ENCODE data around the gene NDUFC1.
"Not testable (repeated sequence)": the region's sequence is repeated elsewhere in the genome, so short reads cannot be mapped to it uniquely, and the experiment has no call there.

The NDUFC1 gene

GRCh38 chr4:139315221-139315675 is 13.0 kb upstream of the NDUFC1 start:
- TF ChIP-seq POLR2A (IDR thresholded peaks at IDR 0.05; ENCODE audit: extremely low read depth, insufficient read length): no peak
- TF ChIP-seq CTCF (IDR thresholded peaks at IDR 0.05; ENCODE audit: low read depth, low read length): no peak
- TF ChIP-seq MYC (IDR thresholded peaks at IDR 0.05; ENCODE audit: low read depth, low read length): no peak
- no peak for TF ChIP-seq MAX (IDR thresholded peaks at IDR 0.05; ENCODE audit: low read depth, low read length)
- DNase-seq (ENCODE audit: low read depth): no peak
- H3K4me3 ChIP-seq (ENCODE audit: low read depth, low read length): no peak overlapping the region

- TF ChIP-seq MAX (IDR thresholded peaks at IDR 0.05; ENCODE audit: low read depth, low read length) (no peak), POLR2A (IDR thresholded peaks at IDR 0.05; ENCODE audit: extremely low read depth, insufficient read length) (no peak), CTCF (IDR thresholded peaks at IDR 0.05; ENCODE audit: low read depth, low read length) (no peak), MYC (IDR thresholded peaks at IDR 0.05; ENCODE audit: low read depth, low read length) (no peak)
- DNase-seq (ENCODE audit: low read depth): no peak
- H3K4me3 ChIP-seq (ENCODE audit: low read depth, low read length): no peak overlapping the region
Observed at GRCh38 chr4:139314047-139314800, 11.9 kb upstream of the NDUFC1 start.

- DNase-seq (ENCODE audit: low read depth): not testable (repeated sequence)
Observed at GRCh38 chr4:139313414-139313813, 11.1 kb upstream of the NDUFC1 start.

GRCh38 chr4:139312552-139313332 is 10.5 kb upstream of the NDUFC1 start:
- peak; percentile 53 for DNase-seq (ENCODE audit: low read depth)
- H3K4me3 ChIP-seq (ENCODE audit: low read depth, low read length): no peak overlapping the region
- TF ChIP-seq CTCF (IDR thresholded peaks at IDR 0.05; ENCODE audit: low read depth, low read length) (no peak), MAX (IDR thresholded peaks at IDR 0.05; ENCODE audit: low read depth, low read length) (no peak), MYC (IDR thresholded peaks at IDR 0.05; ENCODE audit: low read depth, low read length) (no peak)

More at GRCh38 chr4:139313414-139313813, 11.1 kb upstream of the NDUFC1 start:
- not testable (repeated sequence) for H3K4me3 ChIP-seq (ENCODE audit: low read depth, low read length)

- no peak overlapping the region for H3K4me3 ChIP-seq (ENCODE audit: low read depth, low read length)
- TF ChIP-seq MYC (IDR thresholded peaks at IDR 0.05; ENCODE audit: low read depth, low read length): no peak
- no peak for TF ChIP-seq MAX (IDR thresholded peaks at IDR 0.05; ENCODE audit: low read depth, low read length)
- no peak for TF ChIP-seq POLR2A (IDR thresholded peaks at IDR 0.05; ENCODE audit: extremely low read depth, insufficient read length)
- TF ChIP-seq CTCF (IDR thresholded peaks at IDR 0.05; ENCODE audit: low read depth, low read length): no peak
- no peak for DNase-seq (ENCODE audit: low read depth)
Observed at GRCh38 chr4:139311909-139312308, 9.6 kb upstream of the NDUFC1 start.

- peak overlapping the region; percentile 32 for H3K4me3 ChIP-seq (ENCODE audit: low read depth, low read length)
- TF ChIP-seq MYC (IDR thresholded peaks at IDR 0.05; ENCODE audit: low read depth, low read length) (no peak), CTCF (IDR thresholded peaks at IDR 0.05; ENCODE audit: low read depth, low read length) (no peak), POLR2A (IDR thresholded peaks at IDR 0.05; ENCODE audit: extremely low read depth, insufficient read length) (no peak), MAX (IDR thresholded peaks at IDR 0.05; ENCODE audit: low read depth, low read length) (no peak)
- no peak for DNase-seq (ENCODE audit: low read depth)
Observed at GRCh38 chr4:139304920-139305319, 2.6 kb upstream of the NDUFC1 start.
